Gastrocnemius medialis (tissue), 4 donors: ENCODE results near the gene GINS2.
A peak's percentile ranks its signal among the peaks of the same experiment; 100 is the strongest.

Experiments
- POLR2A ChIP-seq, 2 donors: fragments of 450-650 bp; IDR thresholded peaks; one replicate each; pipeline ENCODE4 v1.6.1; 2017; ENCODE audit warnings: antibody characterized with exemption in 2 of 2, mild to moderate bottlenecking in 2 of 2, moderate library complexity in 2 of 2
- TF ChIP-seq, protein P1 (sequence below), 5 experiments: fragments of 450-650 bp in 3 of 5; fragments of 200-600 bp in 2 of 5; sonication (generic) in 2 of 5; IDR thresholded peaks in 4 of 5; conservative IDR thresholded peaks in 1 of 5; 1 replicate in 4 of 5; 2 replicates in 1 of 5; pipeline ENCODE4 v1.5.1; 2016 to 2019; ENCODE audit warnings: antibody characterized with exemption in 5 of 5, mild to moderate bottlenecking in 3 of 5, moderate library complexity in 3 of 5

DNA sequence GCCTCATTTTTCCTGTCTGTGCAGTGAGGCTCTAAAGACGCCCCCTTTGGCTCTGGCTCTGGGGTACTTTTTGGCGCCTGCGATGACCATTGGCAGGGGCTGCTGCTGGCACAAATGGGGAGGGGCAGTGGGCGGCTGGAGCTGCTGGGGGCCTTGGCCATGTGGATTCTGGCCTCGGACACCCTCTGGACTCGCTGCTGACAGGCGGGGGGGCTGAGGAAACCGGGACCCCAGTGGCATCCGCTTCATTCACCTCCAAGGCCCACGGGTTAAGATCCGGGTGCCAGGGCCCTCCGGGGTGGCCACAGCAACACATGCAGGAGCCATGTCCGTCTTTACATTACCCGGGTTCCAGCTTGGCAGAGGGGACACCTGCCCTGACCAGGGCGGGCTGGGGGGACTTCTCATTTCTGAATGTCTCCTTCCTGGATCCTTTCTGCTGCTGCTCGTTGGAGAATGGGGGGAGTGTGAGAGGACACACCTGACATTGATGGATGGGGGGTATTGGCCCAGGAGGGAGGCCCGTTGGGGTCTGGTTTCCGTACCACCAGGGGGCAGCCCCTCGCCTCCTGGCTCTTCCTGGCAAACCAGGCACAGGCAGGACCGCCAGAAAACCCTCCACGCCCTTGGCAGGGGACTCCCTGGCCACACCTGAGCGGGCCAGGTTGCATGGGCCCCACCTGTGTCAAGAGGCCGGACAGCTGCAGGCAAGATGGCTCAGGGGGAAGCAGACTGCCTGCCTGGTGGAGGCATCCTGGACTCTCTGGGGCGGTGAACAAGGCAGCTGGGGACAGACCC is 53.8 kb downstream of the GINS2 start:
- no peak for TF ChIP-seq POLR2A (IDR thresholded peaks at IDR 0.05)
- TF ChIP-seq, protein P1, sequence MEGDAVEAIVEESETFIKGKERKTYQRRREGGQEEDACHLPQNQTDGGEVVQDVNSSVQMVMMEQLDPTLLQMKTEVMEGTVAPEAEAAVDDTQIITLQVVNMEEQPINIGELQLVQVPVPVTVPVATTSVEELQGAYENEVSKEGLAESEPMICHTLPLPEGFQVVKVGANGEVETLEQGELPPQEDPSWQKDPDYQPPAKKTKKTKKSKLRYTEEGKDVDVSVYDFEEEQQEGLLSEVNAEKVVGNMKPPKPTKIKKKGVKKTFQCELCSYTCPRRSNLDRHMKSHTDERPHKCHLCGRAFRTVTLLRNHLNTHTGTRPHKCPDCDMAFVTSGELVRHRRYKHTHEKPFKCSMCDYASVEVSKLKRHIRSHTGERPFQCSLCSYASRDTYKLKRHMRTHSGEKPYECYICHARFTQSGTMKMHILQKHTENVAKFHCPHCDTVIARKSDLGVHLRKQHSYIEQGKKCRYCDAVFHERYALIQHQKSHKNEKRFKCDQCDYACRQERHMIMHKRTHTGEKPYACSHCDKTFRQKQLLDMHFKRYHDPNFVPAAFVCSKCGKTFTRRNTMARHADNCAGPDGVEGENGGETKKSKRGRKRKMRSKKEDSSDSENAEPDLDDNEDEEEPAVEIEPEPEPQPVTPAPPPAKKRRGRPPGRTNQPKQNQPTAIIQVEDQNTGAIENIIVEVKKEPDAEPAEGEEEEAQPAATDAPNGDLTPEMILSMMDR (IDR thresholded peaks at IDR 0.05 in 4 of 5, conservative IDR thresholded peaks at IDR 0.05 in 1 of 5), result peak in 1 of 5 experiments; percentile 14
